ENCODE results near the gene ADGRG1.

The ADGRG1 gene

DNA sequence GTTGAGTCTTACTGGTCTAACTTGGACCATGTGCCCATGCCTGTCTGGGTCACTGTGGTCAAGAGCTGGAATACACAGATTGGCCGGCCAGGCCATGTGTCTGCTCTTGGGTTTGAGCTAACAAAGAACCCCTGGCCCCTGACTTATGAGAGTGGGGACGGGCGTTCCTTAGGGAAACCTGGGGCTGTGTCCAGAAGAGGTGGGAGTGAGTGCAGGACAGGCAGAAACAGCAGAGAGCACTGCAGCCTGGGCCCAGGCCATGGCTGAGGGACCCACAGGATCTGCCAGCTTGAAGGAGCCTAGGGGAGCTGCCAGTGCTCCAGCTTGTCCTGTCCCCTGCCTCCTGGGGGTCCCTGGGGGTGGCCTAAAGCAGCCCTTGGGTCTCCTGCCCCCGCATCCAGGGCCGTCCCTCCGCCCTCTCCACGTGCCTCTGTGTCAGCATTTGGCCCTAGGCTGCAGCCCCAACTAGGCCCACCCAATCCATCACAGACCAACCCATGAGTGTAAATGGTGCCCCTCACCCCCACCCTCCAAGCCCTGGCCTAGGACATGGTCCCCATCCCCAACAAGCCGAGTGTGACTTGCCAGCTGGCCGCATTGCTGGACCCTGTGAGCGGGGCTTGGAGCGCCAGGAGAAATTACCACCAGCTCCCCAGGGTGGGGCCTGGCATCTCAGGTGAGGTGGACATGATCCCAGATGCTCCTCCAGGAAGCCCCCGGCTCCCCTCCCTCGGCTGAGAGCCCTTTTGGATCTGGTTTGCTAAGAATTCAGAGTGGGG, 53.7 kb downstream of the ADGRG1 start:
- TF ChIP-seq, protein P1, sequence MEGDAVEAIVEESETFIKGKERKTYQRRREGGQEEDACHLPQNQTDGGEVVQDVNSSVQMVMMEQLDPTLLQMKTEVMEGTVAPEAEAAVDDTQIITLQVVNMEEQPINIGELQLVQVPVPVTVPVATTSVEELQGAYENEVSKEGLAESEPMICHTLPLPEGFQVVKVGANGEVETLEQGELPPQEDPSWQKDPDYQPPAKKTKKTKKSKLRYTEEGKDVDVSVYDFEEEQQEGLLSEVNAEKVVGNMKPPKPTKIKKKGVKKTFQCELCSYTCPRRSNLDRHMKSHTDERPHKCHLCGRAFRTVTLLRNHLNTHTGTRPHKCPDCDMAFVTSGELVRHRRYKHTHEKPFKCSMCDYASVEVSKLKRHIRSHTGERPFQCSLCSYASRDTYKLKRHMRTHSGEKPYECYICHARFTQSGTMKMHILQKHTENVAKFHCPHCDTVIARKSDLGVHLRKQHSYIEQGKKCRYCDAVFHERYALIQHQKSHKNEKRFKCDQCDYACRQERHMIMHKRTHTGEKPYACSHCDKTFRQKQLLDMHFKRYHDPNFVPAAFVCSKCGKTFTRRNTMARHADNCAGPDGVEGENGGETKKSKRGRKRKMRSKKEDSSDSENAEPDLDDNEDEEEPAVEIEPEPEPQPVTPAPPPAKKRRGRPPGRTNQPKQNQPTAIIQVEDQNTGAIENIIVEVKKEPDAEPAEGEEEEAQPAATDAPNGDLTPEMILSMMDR (IDR thresholded peaks at IDR 0.05; ENCODE audit: control insufficient read depth, extremely low read depth, insufficient read depth), result no peak
- DNase-seq (ENCODE audit: low read depth), result no peak
- H3K4me3 ChIP-seq (ENCODE audit: low read depth, low read length), result no peak overlapping the region

DNA sequence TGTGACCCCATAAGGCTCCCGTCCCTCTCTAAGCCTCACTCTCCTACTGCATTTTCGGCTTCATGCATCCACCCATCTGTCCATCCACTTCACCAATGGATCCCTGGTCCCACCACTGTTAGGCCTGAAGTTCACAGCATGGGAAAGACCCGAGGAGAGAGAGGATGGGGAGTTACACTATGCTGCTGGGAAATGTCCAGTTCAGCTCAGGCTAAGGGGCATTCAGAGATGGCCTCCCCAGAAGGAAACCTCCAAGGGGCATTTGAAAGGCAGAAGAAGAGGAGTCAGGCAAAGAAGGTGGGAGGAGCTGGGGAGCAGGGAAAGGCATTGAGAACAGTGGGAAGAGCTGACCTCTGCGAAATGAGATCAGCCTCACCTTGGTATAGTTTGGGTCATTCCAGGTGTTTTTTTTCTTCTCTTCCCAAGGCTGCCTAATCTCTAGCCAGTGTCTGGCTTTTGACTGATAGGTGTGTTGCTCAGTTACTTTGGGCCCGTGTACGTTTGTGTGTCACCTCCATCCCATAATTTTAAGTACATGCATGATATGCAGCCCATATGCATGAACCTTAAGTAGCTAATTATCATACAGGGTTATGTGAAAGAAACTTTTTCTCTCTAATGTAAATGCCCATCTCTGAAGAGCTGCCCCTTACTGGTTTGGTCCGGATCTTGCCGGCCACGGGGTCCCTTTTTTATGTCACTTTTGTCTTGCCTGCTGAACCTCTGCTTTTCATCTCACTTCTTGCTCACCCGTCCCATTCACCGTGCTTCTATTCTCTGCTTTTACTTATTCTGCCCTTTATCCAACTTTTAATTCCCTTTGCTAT, 54.6 kb downstream of the ADGRG1 start:
- DNase-seq (ENCODE audit: low read depth), result no peak
- TF ChIP-seq, protein P1 (IDR thresholded peaks at IDR 0.05; ENCODE audit: control insufficient read depth, extremely low read depth, insufficient read depth), result no peak

DNA sequence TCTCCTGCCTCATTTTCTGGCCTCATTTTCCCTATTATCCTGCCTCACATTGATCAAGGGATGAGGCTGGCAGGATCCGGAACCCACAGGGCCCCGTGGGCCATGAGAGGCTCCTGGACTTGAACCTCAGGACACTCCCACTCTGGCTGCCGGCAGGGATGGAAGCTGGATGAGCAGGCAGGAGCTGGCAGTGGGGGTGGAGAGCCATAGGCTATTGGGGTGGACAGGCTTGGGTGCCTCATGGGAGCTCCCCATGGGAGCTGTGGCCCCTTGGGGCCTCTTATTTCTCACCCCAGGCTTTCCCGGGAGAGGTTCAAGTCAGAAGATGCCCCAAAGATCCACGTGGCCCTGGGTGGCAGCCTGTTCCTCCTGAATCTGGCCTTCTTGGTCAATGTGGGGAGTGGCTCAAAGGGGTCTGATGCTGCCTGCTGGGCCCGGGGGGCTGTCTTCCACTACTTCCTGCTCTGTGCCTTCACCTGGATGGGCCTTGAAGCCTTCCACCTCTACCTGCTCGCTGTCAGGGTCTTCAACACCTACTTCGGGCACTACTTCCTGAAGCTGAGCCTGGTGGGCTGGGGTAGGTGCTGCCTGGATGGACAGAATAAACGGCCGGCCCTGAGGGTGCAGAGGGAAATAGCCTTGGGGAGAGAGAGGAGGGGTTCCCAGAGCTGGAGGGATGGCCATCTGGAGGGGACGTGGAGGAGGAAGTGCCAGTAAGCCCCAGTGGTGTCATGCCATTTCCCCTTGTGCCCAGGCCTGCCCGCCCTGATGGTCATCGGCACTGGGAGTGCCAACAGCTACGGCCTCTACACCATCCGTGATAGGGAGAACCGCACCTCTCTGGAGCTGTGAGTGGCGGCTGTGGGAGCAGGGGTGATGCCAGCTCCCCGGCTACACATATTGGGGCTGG, 55.5 kb downstream of the ADGRG1 start:
- DNase-seq (ENCODE audit: low read depth), result no peak
- TF ChIP-seq, protein P1 (IDR thresholded peaks at IDR 0.05; ENCODE audit: control insufficient read depth, extremely low read depth, insufficient read depth), result no peak
- H3K4me3 ChIP-seq (ENCODE audit: low read depth, low read length), result no peak overlapping the region

More for the DNA sequence above, 54.6 kb downstream of the ADGRG1 start:
- no peak overlapping the region for H3K4me3 ChIP-seq (ENCODE audit: low read depth, low read length)

DNA sequence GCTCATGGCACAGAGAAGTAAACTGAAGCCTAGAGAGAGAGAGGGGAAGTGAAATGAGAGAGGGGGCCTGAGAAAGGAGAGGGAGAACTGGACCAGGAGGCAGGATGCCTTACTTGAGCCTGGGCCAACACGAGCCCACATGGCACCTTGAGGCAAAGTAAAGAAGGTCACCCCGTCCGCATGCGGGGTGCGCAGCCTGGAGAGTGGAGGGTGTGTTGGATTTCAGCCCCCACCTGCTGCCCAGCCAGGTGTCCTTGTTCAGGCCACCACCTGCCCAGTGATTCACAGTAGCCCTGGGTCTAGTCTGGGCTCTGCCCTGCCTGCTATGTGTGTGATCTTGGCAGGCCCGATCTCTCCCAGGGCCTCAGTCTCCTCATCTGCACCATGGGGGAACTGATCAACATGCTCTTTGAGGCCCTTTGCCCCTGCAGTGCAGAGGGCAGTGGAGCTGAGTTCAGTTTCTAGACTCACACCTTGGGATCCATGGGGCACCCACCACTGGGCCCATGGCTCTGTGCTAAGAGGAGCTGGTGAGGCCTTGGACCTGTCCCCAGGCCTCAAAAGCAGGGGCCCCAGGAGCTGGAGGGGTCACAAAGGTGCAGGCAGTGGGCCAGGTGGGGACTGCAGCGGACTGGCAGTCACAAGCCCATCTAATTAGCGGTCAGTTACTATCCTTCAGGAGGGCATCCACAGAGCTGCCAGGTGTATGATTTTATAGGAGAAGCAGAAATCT, 56.4 kb downstream of the ADGRG1 start:
- no peak overlapping the region for H3K4me3 ChIP-seq (ENCODE audit: low read depth, low read length)
- TF ChIP-seq, protein P1 (IDR thresholded peaks at IDR 0.05; ENCODE audit: control insufficient read depth, extremely low read depth, insufficient read depth), result no peak
- no peak for DNase-seq (ENCODE audit: low read depth)

DNA sequence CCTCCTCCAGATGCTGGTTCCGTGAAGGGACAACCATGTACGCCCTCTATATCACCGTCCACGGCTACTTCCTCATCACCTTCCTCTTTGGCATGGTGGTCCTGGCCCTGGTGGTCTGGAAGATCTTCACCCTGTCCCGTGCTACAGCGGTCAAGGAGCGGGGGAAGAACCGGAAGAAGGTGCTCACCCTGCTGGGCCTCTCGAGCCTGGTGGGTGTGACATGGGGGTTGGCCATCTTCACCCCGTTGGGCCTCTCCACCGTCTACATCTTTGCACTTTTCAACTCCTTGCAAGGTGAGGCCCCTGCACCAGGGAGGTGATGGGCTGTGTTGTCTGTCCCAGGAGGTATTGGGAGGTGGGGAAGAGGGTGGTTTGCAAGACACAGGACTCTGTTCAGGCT, 57.2 kb downstream of the ADGRG1 start:
- TF ChIP-seq, protein P1 (IDR thresholded peaks at IDR 0.05; ENCODE audit: control insufficient read depth, extremely low read depth, insufficient read depth), result no peak
- no peak for DNase-seq (ENCODE audit: low read depth)

DNA sequence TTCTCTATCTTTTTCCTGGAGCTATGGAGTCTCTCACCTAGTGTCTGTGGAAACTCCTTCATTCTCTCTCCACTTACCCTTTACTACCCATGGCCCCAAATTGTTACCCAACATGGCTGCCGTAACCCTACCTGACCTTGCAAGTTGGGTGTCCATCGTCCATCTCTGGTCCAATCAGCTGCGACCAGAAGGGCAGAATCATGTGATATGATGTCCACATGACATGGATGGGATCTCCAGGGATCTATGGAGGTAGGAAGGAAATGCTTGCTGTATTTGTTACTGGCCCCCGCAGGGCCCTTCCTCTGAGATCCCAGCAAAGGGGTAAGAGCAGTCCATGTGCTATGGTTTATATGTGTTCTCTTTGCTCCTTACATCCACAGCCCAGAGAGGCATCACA, 58.1 kb downstream of the ADGRG1 start:
- DNase-seq (ENCODE audit: low read depth), result no peak
- no peak overlapping the region for H3K4me3 ChIP-seq (ENCODE audit: low read depth, low read length)
- TF ChIP-seq, protein P1 (IDR thresholded peaks at IDR 0.05; ENCODE audit: control insufficient read depth, extremely low read depth, insufficient read depth), result no peak

More for the DNA sequence above, 57.2 kb downstream of the ADGRG1 start:
- no peak overlapping the region for H3K4me3 ChIP-seq (ENCODE audit: low read depth, low read length)

Measured in LNCaP clone FGC (cell line).